KMS-11 (cell line): ENCODE results near the gene PAQR4.

Experiments
- H2AFZ ChIP-seq: fragments of 200-600 bp; sonication (generic); 2 replicates; pipeline ENCODE4 v1.6.1; 2016; ENCODE audit warnings: antibody characterized with exemption, mixed run types, low read depth
- H3K27ac ChIP-seq: fragments of 200-600 bp; sonication (generic); 2 replicates; pipeline ENCODE4 v1.6.1; 2016; ENCODE audit warnings: mild to moderate bottlenecking, mixed run types
- H3K27me3 ChIP-seq: fragments of 200-600 bp; sonication (generic); 2 replicates; pipeline ENCODE4 v1.6.1; 2017; ENCODE audit warnings: mild to moderate bottlenecking, low read depth, mixed run types, moderate library complexity; ENCODE audit not compliant: insufficient read depth
- H3K36me3 ChIP-seq: fragments of 200-600 bp; sonication (generic); 2 replicates; pipeline ENCODE4 v1.6.1; 2017; ENCODE audit warnings: mild to moderate bottlenecking, mixed run types; ENCODE audit not compliant: insufficient read depth
- H3K4me1 ChIP-seq: fragments of 200-600 bp; sonication (generic); 2 replicates; pipeline ENCODE4 v1.6.1; 2016; ENCODE audit warnings: mild to moderate bottlenecking, low read depth, mixed run types; ENCODE audit not compliant: poor library complexity, severe bottlenecking
- H3K4me2 ChIP-seq: fragments of 200-600 bp; sonication (generic); 2 replicates; pipeline ENCODE4 v1.7.0; 2016; ENCODE audit warnings: mild to moderate bottlenecking, mixed run types
- H3K4me3 ChIP-seq: fragments of 200-600 bp; sonication (generic); IDR thresholded peaks from 2 replicates; pipeline ENCODE4 v1.6.1; 2017; ENCODE audit warnings: low read depth, low read length, mixed read lengths; ENCODE audit not compliant: insufficient read depth
- H3K79me2 ChIP-seq: fragments of 200-600 bp; sonication (generic); 2 replicates; pipeline ENCODE4 v1.6.1; 2016; ENCODE audit warnings: low read depth, mixed run types; ENCODE audit not compliant: insufficient read depth
- H3K9ac ChIP-seq: fragments of 200-600 bp; sonication (generic); 2 replicates; pipeline ENCODE4 v1.6.1; 2016; ENCODE audit warnings: mild to moderate bottlenecking, mixed run types
- H4K20me1 ChIP-seq: fragments of 200-600 bp; sonication (generic); 2 replicates; pipeline ENCODE4 v1.6.1; 2016; ENCODE audit warnings: mild to moderate bottlenecking, mixed run types; ENCODE audit not compliant: insufficient read depth
- CTCF ChIP-seq: fragments of 200-600 bp; sonication (generic); conservative IDR thresholded peaks from 2 replicates; pipeline ENCODE4 v1.6.1; 2017; ENCODE audit warnings: low read depth, mild to moderate bottlenecking, antibody characterized with exemption, low read length, moderate library complexity, mixed read lengths

PAQR4 gene

DNA sequence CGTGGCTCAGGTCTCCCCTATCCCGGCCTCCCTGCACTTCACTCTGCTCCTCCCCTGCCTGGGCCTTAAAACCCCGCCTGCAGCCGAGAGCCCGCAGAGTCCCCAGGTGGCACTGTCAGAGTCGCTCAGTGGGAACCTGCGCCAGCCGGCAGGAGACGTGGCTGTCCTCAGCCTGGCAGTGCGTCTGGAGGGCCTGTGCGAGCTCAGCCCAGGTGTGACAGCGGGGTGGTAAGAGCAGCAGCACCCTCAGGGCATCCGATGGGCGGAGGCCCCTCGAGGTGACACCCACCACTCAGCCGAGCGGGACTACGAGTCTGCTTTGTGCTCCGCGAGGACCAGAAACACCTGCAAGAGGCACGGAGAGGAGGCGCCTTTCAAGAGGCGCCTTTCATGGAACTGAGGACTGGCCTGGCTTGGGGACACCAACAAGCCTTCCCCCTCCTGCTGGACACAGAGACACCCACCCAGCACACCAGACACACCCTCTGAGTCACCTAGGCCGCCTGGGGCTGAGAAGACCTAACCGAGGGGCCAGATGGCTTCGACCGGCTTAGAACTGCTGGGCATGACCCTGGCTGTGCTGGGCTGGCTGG is 43.8 kb downstream of the PAQR4 start, which contains the start of gene CLDN9:
Gene CLDN9 (plus strand): TSS at position 96 of the 593 bp plus-strand sequence. CDS start 440 bp downstream, at position 536.
- no peak within 1 kb of the TSS for H3K9ac ChIP-seq
- no peak within 1 kb of the TSS for H3K27ac ChIP-seq
- peaks cover 69% of the 10 kb centered on the region for H3K27me3 ChIP-seq
- peaks cover 24% of the 10 kb centered on the region for H3K4me1 ChIP-seq
- H4K20me1 ChIP-seq = no peaks in the 10 kb centered on the region
- no peaks in the 10 kb centered on the region for H3K79me2 ChIP-seq
- H2AFZ ChIP-seq = peak within 1 kb of the TSS; percentile 53; the same call in 1 of the 2 replicates
- H3K4me3 ChIP-seq = no peak within 1 kb of the TSS
- no peaks in the 10 kb centered on the region for H3K36me3 ChIP-seq
- H3K4me2 ChIP-seq = peak within 1 kb of the TSS; percentile 62
- TF ChIP-seq CTCF = no peak

DNA sequence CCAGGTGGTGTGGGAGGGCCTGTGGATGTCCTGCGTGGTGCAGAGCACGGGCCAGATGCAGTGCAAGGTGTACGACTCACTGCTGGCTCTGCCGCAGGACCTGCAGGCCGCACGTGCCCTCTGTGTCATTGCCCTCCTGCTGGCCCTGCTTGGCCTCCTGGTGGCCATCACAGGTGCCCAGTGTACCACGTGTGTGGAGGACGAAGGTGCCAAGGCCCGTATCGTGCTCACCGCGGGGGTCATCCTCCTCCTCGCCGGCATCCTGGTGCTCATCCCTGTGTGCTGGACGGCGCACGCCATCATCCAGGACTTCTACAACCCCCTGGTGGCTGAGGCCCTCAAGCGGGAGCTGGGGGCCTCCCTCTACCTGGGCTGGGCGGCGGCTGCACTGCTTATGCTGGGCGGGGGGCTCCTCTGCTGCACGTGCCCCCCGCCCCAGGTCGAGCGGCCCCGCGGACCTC is 44.4 kb downstream of the PAQR4 start:
- peaks cover 65% of the 10 kb centered on the region for H3K27me3 ChIP-seq
- no peak overlapping the region for H3K4me2 ChIP-seq
- no peak overlapping the region for H3K4me3 ChIP-seq
- no peaks in the 10 kb centered on the region for H3K36me3 ChIP-seq
- TF ChIP-seq CTCF = no peak
- no peaks in the 10 kb centered on the region for H4K20me1 ChIP-seq
- H3K27ac ChIP-seq = no peak overlapping the region
- H3K4me1 ChIP-seq = peaks cover 18% of the 10 kb centered on the region
- H3K79me2 ChIP-seq = no peaks in the 10 kb centered on the region
- no peak overlapping the region for H2AFZ ChIP-seq
- H3K9ac ChIP-seq = no peak overlapping the region

GRCh38 chr16:3013998-3014690 is 45.0 kb downstream of the PAQR4 start:
- H3K9ac ChIP-seq = no peak overlapping the region
- H3K79me2 ChIP-seq = no peaks in the 10 kb centered on the region
- H3K36me3 ChIP-seq = no peaks in the 10 kb centered on the region
- H3K4me1 ChIP-seq = peaks cover 17% of the 10 kb centered on the region
- no peaks in the 10 kb centered on the region for H4K20me1 ChIP-seq
- H3K4me2 ChIP-seq = no peak overlapping the region
- no peak overlapping the region for H3K27ac ChIP-seq
- H3K4me3 ChIP-seq = no peak overlapping the region
- peaks cover 63% of the 10 kb centered on the region for H3K27me3 ChIP-seq
- no peak overlapping the region for H2AFZ ChIP-seq
- no peak for TF ChIP-seq CTCF

DNA sequence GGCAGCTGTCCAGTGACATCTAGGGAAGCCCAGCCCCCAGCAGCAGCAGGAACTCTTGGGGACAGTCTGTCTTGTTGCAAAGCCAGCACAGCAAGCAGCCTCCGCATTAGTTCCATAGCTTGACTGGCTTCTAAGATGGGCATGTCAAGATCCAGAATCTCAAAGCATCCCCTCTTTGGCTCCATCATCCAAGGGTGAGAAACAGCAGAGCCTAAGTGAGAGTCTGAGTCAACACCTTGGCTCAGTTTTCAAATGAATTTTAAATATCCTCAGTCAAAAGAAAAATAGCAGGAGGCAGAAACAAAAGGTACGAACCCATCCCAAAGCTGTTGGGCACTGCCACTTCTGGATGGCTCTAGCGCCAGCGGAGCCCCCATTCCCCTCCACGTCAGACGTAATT is 45.8 kb downstream of the PAQR4 start:
- no peaks in the 10 kb centered on the region for H3K36me3 ChIP-seq
- peaks cover 24% of the 10 kb centered on the region for H3K4me1 ChIP-seq
- no peaks in the 10 kb centered on the region for H3K79me2 ChIP-seq
- no peaks in the 10 kb centered on the region for H4K20me1 ChIP-seq
- peaks cover 58% of the 10 kb centered on the region for H3K27me3 ChIP-seq
- H3K4me3 ChIP-seq = no peak overlapping the region
- H2AFZ ChIP-seq = no peak overlapping the region
- H3K9ac ChIP-seq = no peak overlapping the region
- TF ChIP-seq CTCF = no peak
- H3K27ac ChIP-seq = no peak overlapping the region
- H3K4me2 ChIP-seq = no peak overlapping the region
